ENCODE measurements around the gene DNM3. TPM values are rescaled to one million over a fixed set of nuclear protein-coding genes. Genes with fewer than 3 reads are reported as not detected.

The DNM3 gene
- total and polyA plus RNA-seq, 2 of the 8 experiments (the other 6 are each of a cell fraction or from before 2014, with no cell fraction given) = 2.0 to 8.5 TPM

DNA sequence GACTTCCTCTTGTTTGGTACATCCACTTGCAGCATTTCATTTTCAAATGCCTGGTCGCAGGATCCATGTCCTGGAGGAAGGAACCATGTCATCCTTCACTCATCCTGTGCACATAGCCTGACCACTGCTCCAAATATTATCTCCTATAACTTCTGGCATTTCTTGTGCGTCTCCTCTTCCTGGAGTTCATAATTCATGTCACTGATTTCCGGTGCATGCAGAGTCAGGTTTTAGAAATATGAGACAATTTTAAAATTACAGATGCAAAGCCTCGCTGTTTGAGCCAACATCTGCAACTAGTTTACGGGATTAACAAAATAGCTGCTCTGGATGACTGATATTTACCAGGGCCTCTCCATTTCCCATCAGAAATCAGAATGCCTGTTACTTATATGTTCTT lies 268.1 kb downstream of the DNM3 start:
- DNase-seq (ENCODE audit: low read depth in 1 of 2, low spot score in 2 of 2) = no peak
- no peak overlapping the region for H3K4me2 ChIP-seq (ENCODE audit: insufficient read depth in 1 of 2, low read depth in 2 of 2, low read length in 2 of 2)
- H3K36me3 ChIP-seq (ENCODE audit: control insufficient read depth in 2 of 4, insufficient read depth in 4 of 4, low read length in 3 of 4) = no peaks in the 10 kb centered on the region
- H3K4me1 ChIP-seq (replicated peaks in 1 of 4; ENCODE audit: control insufficient read depth in 3 of 4, insufficient read depth in 4 of 4, low read length in 3 of 4) = no peaks in the 10 kb centered on the region
- WGBS, 2 experiments (ENCODE audit: extremely low coverage in 1 of 2, insufficient coverage in 1 of 2, insufficient read length in 1 of 2, insufficient replicate concordance in 2 of 2, low coverage in 1 of 2, low lambda C conversion rate in 2 of 2, missing lambda C conversion rate in 1 of 2) = 87% methylated on average over 5 of the region's 5 CpGs; no CpG with 5 or more reads in 1 of the 2 experiments
- H3K23ac ChIP-seq (ENCODE audit: insufficient read length) = no peak overlapping the region
- ChIA-PET POLR2A (ENCODE audit: partially characterized antibody) (no interaction called here), CTCF (ENCODE audit: partially characterized antibody) (interaction anchor here (1.0 to 1.9 kb wide), 3 partner anchors 16 to 107 kb away, joined by 3 to 4 read pairs (median 4); no protein-coding TSS in a partner anchor)
- H2BK12ac ChIP-seq (ENCODE audit: low read depth, low read length) = no peak overlapping the region
- no peak overlapping the region for H2BK20ac ChIP-seq (ENCODE audit: low read length)
- no peaks in the 10 kb centered on the region for H3K9me3 ChIP-seq (ENCODE audit: insufficient read depth in 2 of 2, low read depth in 1 of 2, low read length in 1 of 2)
- H4K20me1 ChIP-seq (replicated peaks in 1 of 2; ENCODE audit: control insufficient read depth in 1 of 2, insufficient read depth in 2 of 2, low read length in 2 of 2) = no peaks in the 10 kb centered on the region
- TF ChIP-seq SUZ12 (IDR thresholded peaks at IDR 0.05; ENCODE audit: low read length) (no peak), SRF (IDR thresholded peaks at IDR 0.05; ENCODE audit: low read depth, low read length) (no peak), EP300 (IDR thresholded peaks at IDR 0.05; ENCODE audit: borderline replicate concordance in 1 of 2, low read depth in 2 of 2, low read length in 2 of 2) (no peak), NANOG (IDR thresholded peaks at IDR 0.05; ENCODE audit: insufficient read depth, low read depth, low read length, poor library complexity, severe bottlenecking) (no peak), ZNF274 (IDR thresholded peaks at IDR 0.05; ENCODE audit: borderline replicate concordance, extremely low read depth, low read length) (no peak), POLR2AphosphoS5 (IDR thresholded peaks at IDR 0.05; ENCODE audit: low read depth, low read length) (no peak), CBX8 (IDR thresholded peaks at IDR 0.05; ENCODE audit: borderline replicate concordance, low read depth, low read length) (no peak)
- H3K56ac ChIP-seq (replicated peaks; ENCODE audit: insufficient read length, low read depth, low read length) = no peak overlapping the region
- FAIRE-seq = no peak
- H2AFZ ChIP-seq (ENCODE audit: low read length) = no peak overlapping the region
- H3K23me2 ChIP-seq (ENCODE audit: low read depth, low read length) = no peaks in the 10 kb centered on the region
- H2BK120ac ChIP-seq (replicated peaks; ENCODE audit: low read depth, low read length) = no peak overlapping the region
- no peak overlapping the region for H4K8ac ChIP-seq (ENCODE audit: extremely low read depth, insufficient read depth, low read length)
- no peak overlapping the region for H3K4ac ChIP-seq (replicated peaks; ENCODE audit: insufficient read length, low read depth, low read length)
- H3K4me3 ChIP-seq (ENCODE audit: extremely low read depth in 1 of 4, insufficient read depth in 2 of 4, low read depth in 3 of 4, low read length in 4 of 4) = no peak overlapping the region
- no peaks in the 10 kb centered on the region for H3K79me1 ChIP-seq (ENCODE audit: low read depth, low read length)
- H3K18ac ChIP-seq (ENCODE audit: extremely low read depth, low read length) = no peak overlapping the region
- H3K79me2 ChIP-seq (ENCODE audit: control insufficient read depth in 1 of 2, insufficient read depth in 2 of 2, low read length in 2 of 2) = no peaks in the 10 kb centered on the region
- H4K5ac ChIP-seq (ENCODE audit: insufficient read length, low read depth, low read length) = no peak overlapping the region
- no peak overlapping the region for H3K9ac ChIP-seq (replicated peaks in 1 of 4; ENCODE audit: extremely low read depth in 1 of 4, low read depth in 3 of 4, low read length in 3 of 4)
- H2BK5ac ChIP-seq (ENCODE audit: low read depth, low read length) = no peak overlapping the region
- no peak overlapping the region for H3K27ac ChIP-seq (ENCODE audit: low read depth, low read length)
- no peak overlapping the region for H2BK15ac ChIP-seq (ENCODE audit: low read length)
- no peak overlapping the region for H2AK5ac ChIP-seq (ENCODE audit: low read depth, low read length)
- H4K91ac ChIP-seq (replicated peaks; ENCODE audit: insufficient read length, low read length) = no peak overlapping the region
- H3K27me3 ChIP-seq (replicated peaks in 1 of 4; ENCODE audit: control insufficient read depth in 3 of 4, extremely low read depth in 1 of 4, insufficient read depth in 3 of 4, low read length in 3 of 4) = no peaks in the 10 kb centered on the region
- no peak overlapping the region for H3K14ac ChIP-seq (ENCODE audit: insufficient read length)

All from H1 (cell line).